Suprapubic skin (tissue), 4 donors: ENCODE data around the gene DDT. TPM values are rescaled to one million over a fixed set of nuclear protein-coding genes. Genes with fewer than 3 reads are reported as not detected.
"Not testable (repeated sequence)": the region's sequence is repeated elsewhere in the genome, so short reads cannot be mapped to it uniquely, and the experiment has no call there.

ENCODE experiments used
- DNase-seq, 2 donors: peaks; one replicate each; pipeline ENCODE4 v3.0.0-alpha.2; 2019; ENCODE audit warnings: low spot score in 2 of 2
- H3K27ac ChIP-seq: fragments of 200-600 bp; sonication (generic); one replicate; pipeline ENCODE4 v1.5.1; 2019
- H3K27me3 ChIP-seq: fragments of 200-600 bp; sonication (generic); one replicate; pipeline ENCODE4 v1.5.1; 2019
- H3K36me3 ChIP-seq: fragments of 200-600 bp; sonication (generic); one replicate; pipeline ENCODE4 v1.5.1; 2019
- H3K4me1 ChIP-seq: fragments of 200-600 bp; sonication (generic); one replicate; pipeline ENCODE4 v1.5.1; 2019
- H3K4me3 ChIP-seq: fragments of 200-600 bp; sonication (generic); one replicate; pipeline ENCODE4 v1.5.1; 2019; ENCODE audit warnings: mild to moderate bottlenecking
- H3K9me3 ChIP-seq: fragments of 200-600 bp; sonication (generic); one replicate; pipeline ENCODE4 v1.5.1; 2019
- EP300 ChIP-seq: sonication (generic); formaldehyde crosslinking; IDR thresholded peaks from one replicate; pipeline ENCODE4 v1.6.1; 2017; ENCODE audit warnings: antibody characterized with exemption
- POLR2A ChIP-seq, 2 donors: fragments of 450-650 bp; IDR thresholded peaks; one replicate each; pipeline ENCODE4 v1.6.1; 2017; ENCODE audit warnings: antibody characterized with exemption in 2 of 2, mild to moderate bottlenecking in 2 of 2, moderate library complexity in 2 of 2
- POLR2AphosphoS5 ChIP-seq, 3 donors: sonication (generic); formaldehyde crosslinking; IDR thresholded peaks; one replicate each; pipeline ENCODE4 v1.6.1; 2017; ENCODE audit warnings: antibody characterized with exemption in 3 of 3
- WGBS: methylation state at CpG from one replicate; pipeline ENCODE4 v1.1.5; 2018; 5-methylcytosine and 5-hydroxymethylcytosine counted together
- total RNA-seq, 4 donors: library from RNA; depleted of rRNA; stranded (reverse); fragments of >200 nt; gene quantifications; one replicate each; pipeline ENCODE4 v1.1.0, GENCODE V29; 2016
- TF ChIP-seq, protein P1 (sequence below), 2 donors: fragments of 200-600 bp in 1 of 2; fragments of 450-650 bp in 1 of 2; sonication (generic) in 1 of 2; IDR thresholded peaks; one replicate each; pipeline ENCODE4 v1.5.1; 2016 to 2019; ENCODE audit warnings: antibody characterized with exemption in 2 of 2, mild to moderate bottlenecking in 1 of 2, moderate library complexity in 1 of 2

Gene DDT
- total RNA-seq, 4 donors from 2014 or later, result 103 to 171 (median 130) TPM

DNA sequence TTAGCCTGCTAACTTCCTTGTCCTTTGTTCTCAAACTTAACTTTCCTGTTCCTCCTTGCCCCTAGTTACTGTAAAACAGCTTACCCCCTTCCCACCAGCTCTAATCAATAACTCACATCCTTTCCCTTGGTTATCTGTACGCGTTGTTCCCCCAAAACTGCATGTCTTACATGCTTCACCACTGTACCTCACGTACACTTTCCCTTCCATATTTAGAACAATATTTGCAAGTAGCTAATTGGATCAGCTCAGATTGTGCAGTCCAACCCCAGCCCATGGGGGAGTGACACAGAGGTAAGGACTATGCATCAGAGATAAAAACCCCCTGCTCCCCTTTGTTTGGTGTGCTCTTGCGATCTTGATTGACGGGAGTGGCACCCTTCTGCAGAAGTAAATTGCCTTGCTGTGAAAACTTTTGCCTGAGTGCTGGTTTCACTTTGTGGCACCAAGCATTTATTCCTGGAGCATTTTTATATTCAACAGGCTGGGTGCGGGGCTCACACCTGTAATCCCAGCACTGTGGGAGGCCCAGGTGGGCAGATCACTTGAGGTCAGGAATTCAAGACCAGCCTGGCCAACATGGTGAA lies 49.1 kb downstream of the DDT start:
- 94% methylated on average over 6 of the region's 6 CpGs for WGBS
- peaks cover 18% of the 10 kb centered on the region for H3K36me3 ChIP-seq

GRCh38 chr22:23922921-23923320 lies 51.3 kb downstream of the DDT start:
- peaks cover 18% of the 10 kb centered on the region for H3K36me3 ChIP-seq
- no peak overlapping the region for H3K27ac ChIP-seq
- H3K4me3 ChIP-seq, result no peak overlapping the region
- DNase-seq, result no peak
- H3K27me3 ChIP-seq, result no peaks in the 10 kb centered on the region
- 65% methylated on average over 2 of the region's 2 CpGs for WGBS
- H3K4me1 ChIP-seq, result peaks cover 2% of the 10 kb centered on the region
- no peaks in the 10 kb centered on the region for H3K9me3 ChIP-seq
- TF ChIP-seq POLR2A (IDR thresholded peaks at IDR 0.05) (no peak), POLR2AphosphoS5 (IDR thresholded peaks at IDR 0.05) (no peak), EP300 (no peak)
- TF ChIP-seq, protein P1, sequence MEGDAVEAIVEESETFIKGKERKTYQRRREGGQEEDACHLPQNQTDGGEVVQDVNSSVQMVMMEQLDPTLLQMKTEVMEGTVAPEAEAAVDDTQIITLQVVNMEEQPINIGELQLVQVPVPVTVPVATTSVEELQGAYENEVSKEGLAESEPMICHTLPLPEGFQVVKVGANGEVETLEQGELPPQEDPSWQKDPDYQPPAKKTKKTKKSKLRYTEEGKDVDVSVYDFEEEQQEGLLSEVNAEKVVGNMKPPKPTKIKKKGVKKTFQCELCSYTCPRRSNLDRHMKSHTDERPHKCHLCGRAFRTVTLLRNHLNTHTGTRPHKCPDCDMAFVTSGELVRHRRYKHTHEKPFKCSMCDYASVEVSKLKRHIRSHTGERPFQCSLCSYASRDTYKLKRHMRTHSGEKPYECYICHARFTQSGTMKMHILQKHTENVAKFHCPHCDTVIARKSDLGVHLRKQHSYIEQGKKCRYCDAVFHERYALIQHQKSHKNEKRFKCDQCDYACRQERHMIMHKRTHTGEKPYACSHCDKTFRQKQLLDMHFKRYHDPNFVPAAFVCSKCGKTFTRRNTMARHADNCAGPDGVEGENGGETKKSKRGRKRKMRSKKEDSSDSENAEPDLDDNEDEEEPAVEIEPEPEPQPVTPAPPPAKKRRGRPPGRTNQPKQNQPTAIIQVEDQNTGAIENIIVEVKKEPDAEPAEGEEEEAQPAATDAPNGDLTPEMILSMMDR (IDR thresholded peaks at IDR 0.05), result no peak

More for the DNA sequence above, 49.1 kb downstream of the DDT start:
- no peak overlapping the region for H3K4me3 ChIP-seq
- DNase-seq, result no peak
- H3K27ac ChIP-seq, result no peak overlapping the region
- no peaks in the 10 kb centered on the region for H3K9me3 ChIP-seq
- TF ChIP-seq POLR2A (IDR thresholded peaks at IDR 0.05), result no peak
- TF ChIP-seq EP300, result no peak
- TF ChIP-seq, protein P1 (IDR thresholded peaks at IDR 0.05), result no peak
- no peak for TF ChIP-seq POLR2AphosphoS5 (IDR thresholded peaks at IDR 0.05)
- peaks cover 18% of the 10 kb centered on the region for H3K4me1 ChIP-seq
- H3K27me3 ChIP-seq, result no peaks in the 10 kb centered on the region

- WGBS, result 93% methylated on average over 13 of the region's 13 CpGs
- H3K36me3 ChIP-seq, result peaks cover 18% of the 10 kb centered on the region
- DNase-seq, H3K9me3 ChIP-seq, H3K27me3 ChIP-seq, H3K27ac ChIP-seq, H3K4me3 ChIP-seq, H3K4me1 ChIP-seq: not testable (repeated sequence)
Observed at GRCh38 chr22:23921586-23922201, 52.5 kb downstream of the DDT start.

Other genes with a start within 250 kb of the DDT start
- 1 to 10 TPM; 1.7 to 5.1 (median 3.1) TPM for gene ZNF70, start 223.3 kb downstream of the DDT start, total RNA-seq
- gene VPREB3, start 220.0 kb downstream of the DDT start, total RNA-seq, result not detected
- gene C22orf15, start 211.5 kb downstream of the DDT start, total RNA-seq, result not detected
- 10 to 100 TPM; 26.7 to 46.4 (median 32.2) TPM for gene CHCHD10, start 206.5 kb downstream of the DDT start, total RNA-seq
- gene MMP11, start 201.6 kb downstream of the DDT start, total RNA-seq, result 1 to 10 TPM in 2 of 4 donors, under 1 TPM in 1, not detected in 1; 0.60 to 3.9 (median 2.1) TPM
- gene SMARCB1, start 187.5 kb downstream of the DDT start, total RNA-seq, result 10 to 100 TPM; 54.2 to 73.9 (median 61.3) TPM
- under 1 TPM in 3 of 4 donors, not detected in 1; 0.34 to 0.94 (median 0.56) TPM for gene DERL3, start 135.4 kb downstream of the DDT start, total RNA-seq
- gene SLC2A11, start 116.6 kb downstream of the DDT start, total RNA-seq, result 10 to 100 TPM in 2 of 4 donors, 1 to 10 TPM in 2; 3.2 to 12.5 (median 8.7) TPM
- gene MIF, start 80.1 kb downstream of the DDT start, total RNA-seq, result 100 to 1,000 TPM; 261 to 363 (median 313) TPM
- 10 to 100 TPM in 1 of 4 donors, 1 to 10 TPM in 3; 3.2 to 13.5 (median 6.7) TPM for gene GSTT2B, start 13.2 kb downstream of the DDT start, total RNA-seq
- 1 to 10 TPM in 3 of 4 donors, not detected in 1; 1.5 to 2.0 (median 2.0) TPM for gene DDTL, start 7.6 kb downstream of the DDT start, total RNA-seq
- under 1 TPM in 1 of 4 donors, not detected in 3; 0.81 TPM for gene GSTT2, start 5.7 kb upstream of the DDT start, total RNA-seq
- gene GSTT4, start 31.0 kb upstream of the DDT start, total RNA-seq, result not detected
- 10 to 100 TPM; 26.7 to 97.3 (median 42.5) TPM for gene CABIN1, start 36.9 kb upstream of the DDT start, total RNA-seq
- 10 to 100 TPM in 3 of 4 donors, 1 to 10 TPM in 1; 5.1 to 41.4 (median 29.0) TPM for gene SUSD2, start 207.0 kb upstream of the DDT start, total RNA-seq